OCI-LY3 (cell line): Measurements from ENCODE around the gene CCSER1.

ENCODE experiments used
- H2AFZ ChIP-seq: fragments of 200-600, 300-600 bp; shearing (Covaris generic); 2 replicates; pipeline ENCODE4 v1.6.0; 2014; ENCODE audit warnings: antibody characterized with exemption, low read depth, low read length
- H3K27ac ChIP-seq: fragments of 200-600, 300-600 bp; sonication (generic); 2 replicates; pipeline ENCODE4 v1.5.1; 2014; ENCODE audit warnings: mild to moderate bottlenecking, low read length, moderate library complexity, mixed read lengths
- H3K27me3 ChIP-seq: fragments of 200-600, 300-600 bp; sonication (generic); 2 replicates; pipeline ENCODE4 v1.6.1; 2014; ENCODE audit warnings: low read depth, low read length, mixed read lengths
- H3K36me3 ChIP-seq: fragments of 200-600, 300-600 bp; sonication (generic); replicated peaks from 2 replicates; pipeline ENCODE3; 2014; ENCODE audit warnings: low read depth, low read length, mixed read lengths
- H3K4me1 ChIP-seq: fragments of 300-600, 200-600 bp; sonication (generic); 2 replicates; pipeline ENCODE4 v1.6.1; 2014; ENCODE audit warnings: low read length, mixed read lengths
- H3K4me2 ChIP-seq: fragments of 200-600, 300-600 bp; sonication (generic); 2 replicates; pipeline ENCODE4 v1.6.1; 2014; ENCODE audit warnings: low read length, mixed read lengths
- H3K4me3 ChIP-seq: fragments of 300-600, 200-600 bp; sonication (generic); 2 replicates; pipeline ENCODE4 v1.5.1; 2014; ENCODE audit warnings: antibody characterized with exemption, mild to moderate bottlenecking, low read length, moderate library complexity
- H3K79me2 ChIP-seq: fragments of 300-600, 200-600 bp; shearing (Covaris generic); 2 replicates; pipeline ENCODE4 v1.6.1; 2014; ENCODE audit warnings: mild to moderate bottlenecking, low read length, mixed read lengths
- H3K9ac ChIP-seq: fragments of 300-600, 200-600 bp; shearing (Covaris generic); 2 replicates; pipeline ENCODE4 v1.6.0; 2014; ENCODE audit warnings: mild to moderate bottlenecking, low read length, moderate library complexity
- H3K9me3 ChIP-seq: fragments of 200-600, 300-600 bp; shearing (Covaris generic); 2 replicates; pipeline ENCODE4 v1.6.1; 2014; ENCODE audit warnings: low read length, mixed read lengths; ENCODE audit not compliant: insufficient read depth
- H4K20me1 ChIP-seq: fragments of 200-600, 300-600 bp; sonication (generic); 2 replicates; pipeline ENCODE4 v1.6.1; 2016; ENCODE audit warnings: low read length, mixed read lengths; ENCODE audit not compliant: insufficient read depth
- EZH2phosphoT487 ChIP-seq: fragments of 200-600 bp; shearing (Covaris generic); IDR thresholded peaks from 2 replicates; pipeline ENCODE4 v1.6.1; 2018; ENCODE audit warnings: antibody characterized with exemption, mixed run types, low read depth
- TF ChIP-seq, protein P1 (sequence below): fragments of 200-600, 300-600 bp; sonication (generic); IDR thresholded peaks from 2 replicates; pipeline ENCODE4 v1.5.1; 2014; ENCODE audit warnings: antibody characterized with exemption, low read length, low read depth

The CCSER1 gene

DNA sequence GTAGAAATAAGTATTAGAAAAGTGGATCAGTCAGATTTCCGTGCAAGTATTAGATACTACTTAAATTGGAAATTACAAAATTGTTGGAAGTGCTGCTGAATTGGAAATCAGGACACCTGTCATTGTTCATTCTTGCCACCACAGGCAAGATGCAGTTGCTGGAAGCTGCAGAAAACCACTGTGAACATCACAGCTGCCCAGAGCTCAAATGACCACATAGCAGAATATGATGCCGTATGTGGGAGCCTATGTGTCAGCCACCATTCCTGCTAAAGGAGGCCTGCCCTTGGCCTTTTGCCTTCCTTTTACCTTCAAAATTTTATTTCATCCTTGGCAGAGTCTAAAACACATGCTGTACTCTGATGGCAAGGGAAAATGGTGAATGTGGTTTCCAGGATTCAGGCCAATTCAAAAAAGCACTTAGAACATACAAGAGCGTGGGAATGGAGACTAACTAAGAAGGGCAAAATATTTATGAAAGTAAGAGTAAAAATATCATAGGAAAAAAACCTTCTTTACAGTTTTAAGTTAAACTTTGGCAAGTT lies 1171.0 kb downstream of the CCSER1 start:
- Histone ChIP-seq H4K20me1 (no peaks in the 10 kb centered on the region), H3K4me2 (no peak overlapping the region), H2AFZ (no peak overlapping the region), H3K9ac (no peak overlapping the region), H3K36me3 (no peaks in the 10 kb centered on the region), H3K79me2 (no peaks in the 10 kb centered on the region), H3K4me3 (no peak overlapping the region), H3K27me3 (no peaks in the 10 kb centered on the region), H3K4me1 (peaks cover 8% of the 10 kb centered on the region), H3K9me3 (no peaks in the 10 kb centered on the region), H3K27ac (no peak overlapping the region)
- TF ChIP-seq, protein P1, sequence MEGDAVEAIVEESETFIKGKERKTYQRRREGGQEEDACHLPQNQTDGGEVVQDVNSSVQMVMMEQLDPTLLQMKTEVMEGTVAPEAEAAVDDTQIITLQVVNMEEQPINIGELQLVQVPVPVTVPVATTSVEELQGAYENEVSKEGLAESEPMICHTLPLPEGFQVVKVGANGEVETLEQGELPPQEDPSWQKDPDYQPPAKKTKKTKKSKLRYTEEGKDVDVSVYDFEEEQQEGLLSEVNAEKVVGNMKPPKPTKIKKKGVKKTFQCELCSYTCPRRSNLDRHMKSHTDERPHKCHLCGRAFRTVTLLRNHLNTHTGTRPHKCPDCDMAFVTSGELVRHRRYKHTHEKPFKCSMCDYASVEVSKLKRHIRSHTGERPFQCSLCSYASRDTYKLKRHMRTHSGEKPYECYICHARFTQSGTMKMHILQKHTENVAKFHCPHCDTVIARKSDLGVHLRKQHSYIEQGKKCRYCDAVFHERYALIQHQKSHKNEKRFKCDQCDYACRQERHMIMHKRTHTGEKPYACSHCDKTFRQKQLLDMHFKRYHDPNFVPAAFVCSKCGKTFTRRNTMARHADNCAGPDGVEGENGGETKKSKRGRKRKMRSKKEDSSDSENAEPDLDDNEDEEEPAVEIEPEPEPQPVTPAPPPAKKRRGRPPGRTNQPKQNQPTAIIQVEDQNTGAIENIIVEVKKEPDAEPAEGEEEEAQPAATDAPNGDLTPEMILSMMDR: no peak
- no peak for TF ChIP-seq EZH2phosphoT487

DNA sequence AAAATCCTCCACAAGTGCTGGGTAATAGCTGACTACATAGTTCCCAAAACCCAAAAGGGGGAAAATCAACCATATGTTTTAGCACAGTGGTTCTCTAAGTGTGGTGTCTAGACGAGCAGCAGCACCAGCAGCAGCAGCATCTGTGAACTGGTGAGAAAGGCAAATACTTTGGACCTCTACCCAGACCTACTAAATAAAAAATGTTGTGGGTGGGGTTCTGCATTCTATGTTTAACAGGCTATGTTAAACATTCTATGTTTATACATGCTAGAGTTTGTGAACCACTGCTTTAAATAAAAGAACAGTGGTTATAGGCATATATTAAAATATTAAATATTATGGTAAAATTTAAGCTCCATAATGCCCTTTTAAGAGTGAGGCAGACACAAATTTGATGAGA lies 1171.6 kb downstream of the CCSER1 start:
- Histone ChIP-seq H3K27me3 (no peaks in the 10 kb centered on the region), H2AFZ (no peak overlapping the region), H3K4me1 (peaks cover 8% of the 10 kb centered on the region), H3K36me3 (no peaks in the 10 kb centered on the region), H3K79me2 (no peaks in the 10 kb centered on the region), H4K20me1 (no peaks in the 10 kb centered on the region), H3K9me3 (no peaks in the 10 kb centered on the region), H3K9ac (no peak overlapping the region), H3K4me2 (no peak overlapping the region), H3K4me3 (no peak overlapping the region), H3K27ac (no peak overlapping the region)
- no peak for TF ChIP-seq EZH2phosphoT487
- TF ChIP-seq, protein P1: no peak

DNA sequence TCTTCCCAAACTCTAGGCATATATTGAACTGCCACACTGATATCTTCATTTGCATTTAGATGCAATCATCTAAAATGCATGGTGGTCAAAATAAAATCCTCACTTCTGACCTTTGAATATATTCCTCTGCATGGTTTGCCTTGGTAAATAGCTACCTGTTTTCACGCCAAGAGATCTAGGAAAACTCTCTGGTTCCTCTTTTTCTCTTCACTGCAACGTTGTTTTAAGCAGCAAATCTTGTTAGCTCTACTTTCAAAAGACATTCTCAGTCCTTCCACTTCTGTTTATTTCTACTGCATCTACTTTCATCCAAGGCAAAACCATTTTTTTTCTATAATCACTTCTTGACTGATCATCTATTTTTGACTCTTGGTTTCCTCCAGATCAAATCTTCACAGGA lies 1174.9 kb downstream of the CCSER1 start:
- no peak for TF ChIP-seq EZH2phosphoT487
- TF ChIP-seq, protein P1: no peak
- H3K27me3 ChIP-seq: no peaks in the 10 kb centered on the region
- no peaks in the 10 kb centered on the region for H4K20me1 ChIP-seq
- H2AFZ ChIP-seq: no peak overlapping the region
- H3K9me3 ChIP-seq: no peaks in the 10 kb centered on the region
- H3K9ac ChIP-seq: no peak overlapping the region
- H3K79me2 ChIP-seq: no peaks in the 10 kb centered on the region
- peaks cover 8% of the 10 kb centered on the region for H3K4me1 ChIP-seq
- H3K4me2 ChIP-seq: no peak overlapping the region
- no peak overlapping the region for H3K4me3 ChIP-seq
- no peaks in the 10 kb centered on the region for H3K36me3 ChIP-seq
- H3K27ac ChIP-seq: no peak overlapping the region

DNA sequence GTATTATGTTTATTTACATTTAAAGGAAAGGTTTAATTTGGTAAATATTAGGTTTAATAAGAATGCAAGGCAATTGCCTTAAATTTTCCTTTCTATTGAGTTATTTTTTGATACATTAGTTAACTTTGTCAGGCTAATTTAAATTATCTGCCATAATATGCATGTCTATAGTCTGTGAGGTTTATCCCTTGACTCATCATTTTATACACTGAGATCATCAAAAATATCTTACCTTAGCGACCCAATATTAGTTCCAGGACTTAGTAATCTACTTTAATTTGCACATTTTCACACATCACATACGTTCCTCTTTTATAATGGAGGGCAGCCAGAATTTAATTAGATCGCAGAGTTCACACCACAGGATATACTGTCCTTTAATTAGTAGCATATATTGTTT lies 1177.1 kb downstream of the CCSER1 start:
- Histone ChIP-seq H4K20me1 (no peaks in the 10 kb centered on the region), H3K36me3 (no peaks in the 10 kb centered on the region), H3K9me3 (no peaks in the 10 kb centered on the region), H3K27ac (no peak overlapping the region), H3K27me3 (no peaks in the 10 kb centered on the region), H3K4me1 (peaks cover 8% of the 10 kb centered on the region), H3K4me3 (no peak overlapping the region), H3K4me2 (no peak overlapping the region), H3K79me2 (no peaks in the 10 kb centered on the region), H2AFZ (no peak overlapping the region), H3K9ac (no peak overlapping the region)
- TF ChIP-seq, protein P1: no peak
- no peak for TF ChIP-seq EZH2phosphoT487
